ENCODE data around the gene SSTR3. TPM values are rescaled to one million over a fixed set of nuclear protein-coding genes. Genes with fewer than 3 reads are reported as not detected.
A peak's percentile ranks its signal among the peaks of the same experiment; 100 is the strongest.

Gene SSTR3
- total and polyA plus RNA-seq, 2 experiments from 2014 or later, result 0.06 TPM; not detected in 1

- DNase-seq (ENCODE audit: low read depth in 1 of 2, low spot score in 1 of 2), result no peak
- no peaks in the 10 kb centered on the region for H3K27me3 ChIP-seq
- TF ChIP-seq CTCF (IDR thresholded peaks at IDR 0.05; ENCODE audit: low read depth, low read length), result no peak
- no peaks in the 10 kb centered on the region for H3K9me3 ChIP-seq (ENCODE audit: low read depth)
- H3K4me3 ChIP-seq, result no peak overlapping the region
- peaks cover 20% of the 10 kb centered on the region for H3K4me1 ChIP-seq (ENCODE audit: low read depth)
- H3K36me3 ChIP-seq, result no peaks in the 10 kb centered on the region
- no peak overlapping the region for H3K27ac ChIP-seq
Measured at GRCh38 chr22:37211866-37212173, 457 bp downstream of the SSTR3 start.

GRCh38 chr22:37211075-37211865 is 1.0 kb downstream of the SSTR3 start:
- peaks cover 20% of the 10 kb centered on the region for H3K4me1 ChIP-seq (ENCODE audit: low read depth)
- H3K9me3 ChIP-seq (ENCODE audit: low read depth), result no peaks in the 10 kb centered on the region

GRCh38 chr22:37210041-37210803 is 2.1 kb downstream of the SSTR3 start:
- Histone ChIP-seq H3K9me3 (ENCODE audit: low read depth) (no peaks in the 10 kb centered on the region), H3K4me1 (ENCODE audit: low read depth) (peaks cover 20% of the 10 kb centered on the region), H3K27me3 (no peaks in the 10 kb centered on the region), H3K36me3 (no peaks in the 10 kb centered on the region), H3K4me3 (no peak overlapping the region), H3K27ac (no peak overlapping the region)
- no peak for TF ChIP-seq CTCF (IDR thresholded peaks at IDR 0.05; ENCODE audit: low read depth, low read length)
- no peak for DNase-seq (ENCODE audit: low read depth in 1 of 2, low spot score in 1 of 2)

More at GRCh38 chr22:37211075-37211865, 1.0 kb downstream of the SSTR3 start:
- DNase-seq (ENCODE audit: low read depth in 1 of 2, low spot score in 1 of 2), result peak in 1 of 2 donors; percentile 32
- H3K27me3 ChIP-seq, result no peaks in the 10 kb centered on the region
- TF ChIP-seq CTCF (IDR thresholded peaks at IDR 0.05; ENCODE audit: low read depth, low read length), result no peak
- no peaks in the 10 kb centered on the region for H3K36me3 ChIP-seq
- H3K27ac ChIP-seq, result no peak overlapping the region
- H3K4me3 ChIP-seq, result no peak overlapping the region

GRCh38 chr22:37209140-37209845 is 3.0 kb downstream of the SSTR3 start:
- Histone ChIP-seq H3K9me3 (ENCODE audit: low read depth) (no peaks in the 10 kb centered on the region), H3K27me3 (no peaks in the 10 kb centered on the region), H3K4me1 (ENCODE audit: low read depth) (peaks cover 16% of the 10 kb centered on the region), H3K4me3 (no peak overlapping the region), H3K36me3 (no peaks in the 10 kb centered on the region), H3K27ac (no peak overlapping the region)
- no peak for TF ChIP-seq CTCF (IDR thresholded peaks at IDR 0.05; ENCODE audit: low read depth, low read length)
- DNase-seq (ENCODE audit: low read depth in 1 of 2, low spot score in 1 of 2), result no peak

- no peaks in the 10 kb centered on the region for H3K9me3 ChIP-seq (ENCODE audit: low read depth)
- no peak for DNase-seq (ENCODE audit: low read depth in 1 of 2, low spot score in 1 of 2)
- H3K4me1 ChIP-seq (ENCODE audit: low read depth), result peaks cover 13% of the 10 kb centered on the region
- H3K4me3 ChIP-seq, result no peak overlapping the region
- H3K36me3 ChIP-seq, result no peaks in the 10 kb centered on the region
- H3K27me3 ChIP-seq, result no peaks in the 10 kb centered on the region
- no peak overlapping the region for H3K27ac ChIP-seq
- TF ChIP-seq CTCF (IDR thresholded peaks at IDR 0.05; ENCODE audit: low read depth, low read length), result no peak
Measured at GRCh38 chr22:37208401-37209139, 3.7 kb downstream of the SSTR3 start.

All from cardiac muscle cell (in vitro differentiated cells and primary cell).